Neural cell (in vitro differentiated cells): ENCODE results near the gene DAAM2.

Experiments
- EP300 ChIP-seq: fragments of 450-650 bp; conservative IDR thresholded peaks from 2 replicates; pipeline ENCODE4 v1.6.1; 2014; ENCODE audit warnings: antibody characterized with exemption, mild to moderate bottlenecking, moderate library complexity; ENCODE audit not compliant: poor library complexity, severe bottlenecking
- EZH2 ChIP-seq: fragments of 200-600, 300-800 bp; shearing (Covaris generic), sonication (generic); IDR thresholded peaks from 2 replicates; pipeline ENCODE4 v1.6.1; 2014; ENCODE audit warnings: antibody characterized with exemption, low read length, borderline replicate concordance, mild to moderate bottlenecking; ENCODE audit not compliant: insufficient read depth, poor library complexity, severe bottlenecking
- MXI1 ChIP-seq: fragments of 450-650 bp; conservative IDR thresholded peaks from 2 replicates; pipeline ENCODE4 v1.6.1; 2014; ENCODE audit warnings: antibody characterized with exemption, mild to moderate bottlenecking; ENCODE audit not compliant: poor library complexity, severe bottlenecking
- POLR2AphosphoS5 ChIP-seq: IDR thresholded peaks from 2 replicates; pipeline ENCODE4 v1.6.1; 2012
- RAD21 ChIP-seq: fragments of 450-650 bp; conservative IDR thresholded peaks from 2 replicates; pipeline ENCODE4 v1.6.1; 2014; ENCODE audit warnings: antibody characterized with exemption, mild to moderate bottlenecking, moderate library complexity
- SMC3 ChIP-seq: fragments of 450-650 bp; conservative IDR thresholded peaks from 2 replicates; pipeline ENCODE4 v1.6.1; 2014; ENCODE audit warnings: antibody characterized with exemption, mild to moderate bottlenecking, moderate library complexity; ENCODE audit not compliant: poor library complexity
- TF ChIP-seq, protein P1 (sequence below): fragments of 450-650 bp; IDR thresholded peaks from 2 replicates; pipeline ENCODE4 v1.5.1; 2014; ENCODE audit warnings: antibody characterized with exemption, mild to moderate bottlenecking, moderate library complexity; ENCODE audit not compliant: poor library complexity, severe bottlenecking

DNA sequence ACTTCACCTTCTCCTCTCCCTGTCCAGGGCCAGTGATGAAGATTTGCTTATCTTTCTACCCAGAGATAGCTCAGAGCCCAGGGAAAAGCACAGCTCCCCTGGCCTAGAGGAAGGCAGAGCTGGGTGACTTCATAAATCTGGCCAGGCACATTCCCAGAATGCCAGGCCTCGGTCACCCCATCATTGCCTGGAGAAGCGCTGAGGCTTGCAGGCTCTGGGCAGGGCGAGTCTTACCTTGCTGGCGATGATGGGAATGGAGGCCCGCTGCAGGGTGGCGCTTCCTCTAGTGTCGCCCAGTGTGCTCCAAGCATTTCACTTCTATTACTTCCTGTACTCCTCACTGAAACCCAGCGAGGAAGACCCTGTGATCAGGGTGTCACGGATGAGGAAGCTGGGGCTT lies 60.1 kb downstream of the DAAM2 start:
- TF ChIP-seq, protein P1, sequence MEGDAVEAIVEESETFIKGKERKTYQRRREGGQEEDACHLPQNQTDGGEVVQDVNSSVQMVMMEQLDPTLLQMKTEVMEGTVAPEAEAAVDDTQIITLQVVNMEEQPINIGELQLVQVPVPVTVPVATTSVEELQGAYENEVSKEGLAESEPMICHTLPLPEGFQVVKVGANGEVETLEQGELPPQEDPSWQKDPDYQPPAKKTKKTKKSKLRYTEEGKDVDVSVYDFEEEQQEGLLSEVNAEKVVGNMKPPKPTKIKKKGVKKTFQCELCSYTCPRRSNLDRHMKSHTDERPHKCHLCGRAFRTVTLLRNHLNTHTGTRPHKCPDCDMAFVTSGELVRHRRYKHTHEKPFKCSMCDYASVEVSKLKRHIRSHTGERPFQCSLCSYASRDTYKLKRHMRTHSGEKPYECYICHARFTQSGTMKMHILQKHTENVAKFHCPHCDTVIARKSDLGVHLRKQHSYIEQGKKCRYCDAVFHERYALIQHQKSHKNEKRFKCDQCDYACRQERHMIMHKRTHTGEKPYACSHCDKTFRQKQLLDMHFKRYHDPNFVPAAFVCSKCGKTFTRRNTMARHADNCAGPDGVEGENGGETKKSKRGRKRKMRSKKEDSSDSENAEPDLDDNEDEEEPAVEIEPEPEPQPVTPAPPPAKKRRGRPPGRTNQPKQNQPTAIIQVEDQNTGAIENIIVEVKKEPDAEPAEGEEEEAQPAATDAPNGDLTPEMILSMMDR, result no peak
- TF ChIP-seq POLR2AphosphoS5 (no peak), EZH2 (no peak), SMC3 (no peak), EP300 (no peak), RAD21 (no peak), MXI1 (no peak)
